GF-D8 (cell line): ENCODE results near the gene LUC7L3.
"Not testable (repeated sequence)": the region's sequence is repeated elsewhere in the genome, so short reads cannot be mapped to it uniquely, and the experiment has no call there.

Experiments
- DNase-seq: peaks from one replicate; lab custom pipeline; 2025; lab: John Stamatoyannopoulos, UW

Gene LUC7L3

DNA sequence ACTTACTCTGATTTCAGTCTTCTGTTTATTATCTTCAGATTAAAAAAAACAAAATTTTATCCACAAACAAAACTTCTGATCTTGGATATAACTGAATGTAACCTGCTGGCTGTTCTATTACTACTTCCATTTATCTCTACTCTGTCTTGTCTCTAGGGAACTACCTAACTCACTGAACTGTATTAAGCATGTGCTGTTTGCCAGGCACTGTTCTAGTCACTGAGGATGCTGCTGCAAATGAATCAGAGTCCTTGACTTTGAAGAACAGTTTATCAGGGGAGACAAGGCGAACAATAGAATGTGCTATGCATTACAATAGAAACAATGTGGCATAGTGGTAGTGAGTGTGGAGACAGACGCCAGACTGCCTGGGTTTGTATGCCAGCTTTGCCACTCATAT, 9.4 kb upstream of the LUC7L3 start:
- no peak for DNase-seq

DNA sequence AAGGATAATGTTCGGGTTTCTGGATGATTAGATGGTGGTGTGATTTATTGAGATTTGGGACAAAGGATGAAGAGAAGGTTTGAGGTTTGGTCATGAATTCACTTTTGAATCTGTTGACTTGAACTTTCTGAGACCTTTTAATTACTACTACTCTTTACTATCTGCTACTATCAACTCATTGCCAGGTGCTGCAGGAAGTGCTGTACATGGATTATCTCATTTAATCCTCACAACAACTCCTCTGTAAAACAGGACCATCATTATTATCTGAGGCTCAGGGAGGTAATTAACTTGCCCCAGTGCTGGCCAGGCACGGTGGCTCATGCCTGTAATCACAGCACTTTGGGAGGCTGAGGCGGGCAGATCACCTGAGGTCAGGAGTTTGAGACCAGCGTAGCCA, 8.8 kb upstream of the LUC7L3 start:
- no peak for DNase-seq

DNA sequence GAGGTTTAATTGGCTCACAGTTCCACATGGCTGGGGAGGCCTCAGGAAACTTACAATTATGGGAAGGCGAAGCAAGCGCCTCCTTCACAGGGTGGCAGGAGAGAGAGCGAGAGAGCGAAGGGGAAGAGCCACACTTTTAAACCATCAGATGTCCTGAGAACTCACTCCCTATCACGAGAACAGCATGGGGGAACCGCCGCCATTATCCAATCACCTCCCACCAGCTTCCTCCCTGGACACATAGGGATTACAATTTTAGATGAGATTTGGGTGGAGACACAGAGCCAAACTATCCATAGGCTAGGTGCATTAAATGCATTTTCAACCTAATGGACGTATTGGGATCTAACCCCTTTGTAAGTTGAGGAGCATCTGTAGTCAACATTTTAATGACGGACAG, 6.8 kb upstream of the LUC7L3 start:
- DNase-seq: no peak

DNA sequence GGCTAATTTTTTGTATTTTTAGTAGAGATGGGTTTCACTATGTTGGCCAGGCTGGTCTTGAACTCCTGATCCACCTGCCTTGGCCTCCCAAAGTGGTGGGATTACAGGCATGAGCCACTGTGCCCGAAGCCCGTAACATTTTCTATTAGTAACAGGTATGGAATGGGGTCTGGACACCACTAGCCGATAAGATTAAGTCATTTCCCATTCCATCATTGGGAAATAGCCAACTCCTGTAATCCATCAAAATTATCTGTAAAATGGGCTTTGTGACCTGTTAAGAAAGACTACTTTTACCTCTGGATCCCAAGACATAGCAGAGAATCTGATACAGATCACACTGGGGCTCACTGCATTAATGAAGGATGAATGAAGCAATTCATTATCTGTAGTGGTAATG, 3.9 kb upstream of the LUC7L3 start:
- no peak for DNase-seq

DNA sequence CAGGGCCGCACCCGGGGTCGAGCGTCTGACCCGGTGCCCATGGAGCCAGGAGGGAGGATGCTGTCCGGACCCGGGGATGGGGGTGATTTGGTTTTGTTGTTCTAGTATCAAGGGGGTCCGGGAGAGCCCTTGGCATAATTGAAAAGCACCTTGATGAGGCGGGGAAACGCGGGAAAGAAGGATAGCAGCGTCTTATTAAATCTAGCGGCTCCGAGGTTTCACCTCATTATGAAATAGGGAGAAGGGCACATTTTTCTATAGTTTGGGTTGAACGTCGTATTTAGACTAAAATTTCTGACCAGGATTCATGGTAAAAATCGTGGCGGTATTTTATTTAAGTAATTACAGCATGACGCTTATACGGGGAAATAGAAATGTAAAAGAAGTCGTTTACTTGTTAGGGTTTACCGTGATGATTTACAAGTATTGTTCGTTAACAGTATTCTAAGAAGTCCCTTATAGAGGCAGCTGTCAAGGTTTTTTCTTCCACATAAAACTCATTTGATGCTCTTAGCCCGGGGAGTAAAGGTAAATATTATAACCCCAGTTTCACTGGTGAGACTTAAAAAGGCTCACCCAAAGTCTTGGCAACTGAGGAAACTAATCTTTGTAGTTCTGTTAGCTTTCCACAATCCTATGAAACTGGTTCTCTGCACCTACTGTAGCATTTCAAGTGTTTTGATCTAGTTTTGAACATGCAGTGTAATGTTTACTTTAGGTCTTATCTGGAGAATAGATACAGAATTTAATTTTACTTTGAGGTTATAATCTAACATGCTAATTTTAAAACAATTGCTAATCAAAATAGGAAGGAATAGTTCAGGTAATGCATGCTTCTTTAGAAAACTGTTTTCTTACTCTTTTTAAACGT, 756 bp downstream of the LUC7L3 start:
- no peak for DNase-seq

DNA sequence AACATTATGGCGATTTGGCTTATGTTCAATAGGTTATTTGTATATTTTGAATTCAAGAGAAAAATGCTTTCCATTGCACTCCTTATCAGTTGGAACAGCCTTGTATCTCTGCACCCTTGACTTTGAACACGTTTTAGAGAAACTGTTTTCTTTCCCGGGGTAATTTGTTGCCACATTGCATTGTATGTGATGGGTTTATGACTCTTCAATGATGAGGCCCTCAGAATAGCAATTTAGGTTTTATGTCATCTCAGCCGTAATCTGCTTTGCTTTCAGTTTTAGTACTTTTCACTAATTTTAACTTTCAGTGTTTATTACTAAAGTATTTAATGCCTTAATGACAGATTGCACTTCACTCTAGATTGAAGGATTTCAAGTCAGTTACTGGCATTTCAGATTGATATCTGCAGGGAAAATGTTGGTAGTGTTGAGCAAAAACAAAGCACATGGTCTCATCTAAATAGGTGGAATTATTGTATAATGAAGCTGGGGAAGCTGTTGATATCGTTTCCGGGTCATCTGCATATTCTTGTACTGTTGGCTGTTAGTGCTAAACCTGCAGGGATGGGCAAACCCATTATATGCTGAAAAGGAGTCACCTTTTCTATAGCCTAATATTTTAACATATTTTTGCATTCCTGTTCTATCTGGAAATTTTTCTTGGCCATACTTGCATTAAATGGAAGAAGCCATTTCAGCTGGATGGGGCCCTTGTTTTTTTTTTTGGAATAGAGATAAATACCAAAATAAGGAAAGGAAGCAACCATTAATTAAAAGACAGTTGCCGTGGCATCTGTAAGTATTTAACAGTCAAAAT, 2.0 kb downstream of the LUC7L3 start:
- DNase-seq: peak; percentile 9

DNA sequence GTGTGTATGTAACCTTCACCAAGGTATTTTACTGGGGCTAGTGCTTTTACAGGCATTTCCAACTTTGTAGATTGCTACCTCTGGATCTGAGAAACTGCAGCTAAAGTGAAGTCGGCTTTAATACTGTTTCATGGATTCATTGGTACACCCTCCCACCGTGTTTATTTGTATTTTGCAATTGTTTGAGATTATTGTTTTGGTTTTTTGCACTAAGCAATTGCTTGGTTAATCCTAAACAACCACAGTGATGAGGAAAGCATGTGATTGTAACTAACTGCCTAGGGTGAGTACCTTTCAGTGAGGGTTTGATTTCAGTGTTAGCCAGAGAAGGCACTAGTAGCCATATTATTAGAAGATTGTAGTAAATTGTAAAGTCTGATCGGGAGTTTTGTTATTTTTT, 3.3 kb downstream of the LUC7L3 start:
- no peak for DNase-seq

DNA sequence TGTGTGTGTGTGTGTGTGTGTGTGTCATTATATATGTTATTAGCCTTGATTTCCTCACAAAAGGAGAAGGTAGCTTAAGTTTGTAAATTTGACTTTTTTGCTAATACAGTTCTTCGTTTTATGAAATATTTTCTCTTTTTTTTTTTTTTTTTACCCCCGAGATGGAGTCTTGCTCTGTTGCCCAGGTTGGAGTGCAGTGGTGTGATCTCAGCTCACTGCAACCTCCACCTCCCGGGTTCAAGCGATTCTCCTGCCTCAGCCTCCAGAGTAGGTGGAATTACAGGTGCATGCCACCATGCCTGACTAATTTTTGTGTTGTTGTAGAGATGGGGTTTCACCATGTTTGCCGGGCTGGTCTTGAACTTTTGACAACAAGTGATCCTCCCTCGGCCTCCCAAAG, 5.2 kb downstream of the LUC7L3 start:
- not testable (repeated sequence) for DNase-seq

DNA sequence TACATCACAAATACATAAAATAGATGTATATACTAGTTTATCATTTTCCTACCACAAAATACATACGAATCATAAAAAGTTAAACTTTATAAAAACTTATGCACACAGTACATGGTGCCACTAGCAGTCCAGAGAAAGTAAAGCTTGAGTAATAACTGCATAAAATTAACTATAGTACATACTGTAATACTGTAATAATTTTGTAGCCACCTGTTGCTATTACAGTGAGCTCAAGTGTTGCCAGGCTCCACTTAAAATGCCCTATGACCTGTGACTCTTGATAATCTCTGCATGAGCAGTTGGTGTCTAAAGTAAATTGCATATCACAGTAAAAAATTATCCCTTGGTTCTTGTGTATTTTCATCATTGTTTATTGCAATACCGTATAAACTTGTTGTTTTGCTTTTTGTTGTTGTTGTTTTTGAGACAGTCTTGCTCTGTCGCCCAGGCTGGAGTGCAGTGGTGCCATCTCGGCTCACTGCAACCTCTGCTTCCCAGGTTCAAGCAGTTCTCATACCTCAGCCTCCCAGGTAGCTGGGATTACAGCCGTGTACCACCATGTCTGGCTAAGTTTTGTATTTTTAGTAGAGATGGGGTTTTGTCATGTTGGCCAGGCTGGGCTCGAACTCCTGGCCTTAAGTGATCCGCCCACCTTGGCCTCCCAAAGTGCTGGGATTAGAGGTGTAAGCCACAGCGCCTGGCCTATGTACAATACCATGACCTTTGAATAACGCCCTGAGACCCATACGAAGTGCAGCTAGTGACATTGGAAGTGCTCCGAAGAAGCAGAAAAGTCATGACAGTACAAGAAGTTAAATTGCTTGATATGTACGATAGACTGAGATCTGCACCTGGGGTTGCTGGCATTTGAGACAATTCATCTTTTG, 6.6 kb downstream of the LUC7L3 start:
- no peak for DNase-seq

DNA sequence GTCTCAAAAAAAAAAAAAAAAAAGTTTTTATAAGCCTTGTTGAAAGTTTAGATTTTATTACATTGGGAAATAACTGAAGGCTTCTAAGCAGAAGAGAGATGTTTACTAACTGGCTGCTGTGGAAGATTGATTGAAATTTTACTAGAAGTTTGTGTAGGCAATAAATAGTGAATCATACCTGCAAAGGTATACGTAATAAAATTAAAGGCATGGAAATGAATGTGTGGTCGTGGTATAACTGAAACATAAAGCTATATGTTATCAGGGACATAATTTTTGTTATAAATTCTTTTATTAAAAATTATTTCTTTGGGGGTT, 8.7 kb downstream of the LUC7L3 start:
- no peak for DNase-seq

DNA sequence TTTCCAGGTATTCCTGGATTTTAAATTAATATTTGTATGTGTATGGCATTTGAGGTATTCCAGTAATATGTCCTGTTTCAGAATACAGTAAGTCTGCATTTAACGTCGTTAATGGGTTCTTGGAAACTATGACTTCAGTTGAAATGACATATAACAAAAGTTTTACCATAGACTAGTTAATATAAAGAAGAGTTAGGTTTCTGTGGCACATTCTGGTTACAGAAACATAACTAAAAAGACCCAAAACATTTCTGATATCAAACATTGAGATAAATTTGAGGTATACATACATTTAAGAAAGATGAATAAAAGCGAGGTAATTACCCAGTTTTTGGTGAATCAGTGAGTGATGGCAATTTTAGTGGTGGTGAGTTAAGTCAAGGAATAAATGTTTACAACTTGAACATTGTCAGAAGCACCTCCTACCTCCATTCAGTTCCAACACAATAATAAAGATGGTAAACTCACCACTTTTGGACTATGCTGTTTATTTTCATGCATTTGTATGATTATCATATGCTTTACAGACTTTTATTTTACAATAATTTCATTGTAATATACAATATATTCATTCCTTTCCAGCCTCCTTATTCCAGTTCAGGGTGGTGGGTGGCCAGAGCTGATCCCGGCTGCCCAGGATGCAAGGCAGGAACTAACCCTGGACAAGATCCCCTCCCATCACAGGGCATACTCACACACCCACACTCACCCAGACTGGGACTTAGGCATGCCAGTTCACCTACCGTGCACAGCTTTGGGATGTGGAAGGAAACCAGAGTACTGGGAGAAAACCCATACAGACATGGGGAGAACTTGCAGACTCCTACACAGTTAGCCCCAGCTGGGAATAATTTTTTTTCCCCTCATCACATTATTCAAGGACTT, 9.7 kb downstream of the LUC7L3 start:
- DNase-seq: no peak

DNA sequence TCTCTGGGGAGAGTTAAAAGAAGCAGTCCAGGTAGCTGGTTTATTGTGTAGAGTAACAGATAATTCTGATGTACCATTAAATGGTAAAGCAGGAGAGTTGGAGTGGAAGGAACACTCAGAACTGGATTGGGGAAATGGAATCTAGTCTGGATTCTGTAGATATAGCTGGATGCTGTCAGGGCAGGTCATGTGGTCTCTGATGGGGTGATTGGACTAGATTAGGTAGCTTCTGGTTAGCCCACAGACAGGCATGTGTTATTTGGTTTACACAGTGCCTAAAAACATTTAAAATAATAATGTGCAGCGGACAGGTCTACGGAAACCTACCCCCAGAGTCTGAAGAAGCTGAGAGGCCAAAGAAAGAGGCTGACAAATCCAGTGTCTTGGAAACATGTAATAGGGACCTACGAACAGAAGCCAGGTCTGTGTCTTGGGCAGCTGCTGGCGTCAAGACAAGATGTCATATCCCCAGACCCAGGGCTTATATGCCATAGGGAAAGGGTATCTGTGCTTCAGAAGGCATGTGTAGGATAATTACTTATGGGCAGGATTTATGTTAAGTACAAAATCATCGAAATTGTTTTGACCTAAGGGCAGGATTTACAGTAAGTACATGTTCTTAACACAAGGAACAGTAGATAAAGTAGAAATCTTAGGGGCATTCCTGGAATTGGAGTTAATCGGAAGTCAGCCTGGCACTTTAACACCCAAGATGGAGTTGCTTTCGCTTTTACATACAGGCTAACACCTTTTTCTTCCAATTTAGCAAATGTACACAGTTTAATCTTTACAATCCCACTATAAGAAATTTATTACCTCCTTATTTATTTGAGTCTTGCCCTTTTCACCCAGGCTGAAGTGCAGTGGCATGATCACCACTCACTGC, 12.4 kb downstream of the LUC7L3 start:
- no peak for DNase-seq

DNA sequence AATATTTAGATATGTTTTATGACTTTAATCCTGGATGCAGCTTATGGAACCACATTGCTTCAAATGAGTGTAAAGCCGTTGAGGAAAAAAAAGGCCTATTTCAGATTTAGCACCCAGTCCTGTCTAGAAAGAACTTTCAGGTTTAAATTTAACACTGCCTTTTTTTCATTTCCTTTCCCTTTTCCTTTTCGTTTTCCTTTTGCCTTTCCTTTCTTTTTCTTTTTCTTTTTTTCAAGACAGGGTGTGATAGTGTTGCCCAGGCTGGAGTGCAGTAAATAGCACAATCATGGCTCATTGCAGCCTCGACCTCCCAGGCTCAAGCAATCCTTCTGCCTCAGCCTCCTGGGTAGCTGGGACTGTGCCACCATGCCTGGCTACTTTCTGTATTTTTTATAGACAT, 15.9 kb downstream of the LUC7L3 start:
- no peak for DNase-seq

DNA sequence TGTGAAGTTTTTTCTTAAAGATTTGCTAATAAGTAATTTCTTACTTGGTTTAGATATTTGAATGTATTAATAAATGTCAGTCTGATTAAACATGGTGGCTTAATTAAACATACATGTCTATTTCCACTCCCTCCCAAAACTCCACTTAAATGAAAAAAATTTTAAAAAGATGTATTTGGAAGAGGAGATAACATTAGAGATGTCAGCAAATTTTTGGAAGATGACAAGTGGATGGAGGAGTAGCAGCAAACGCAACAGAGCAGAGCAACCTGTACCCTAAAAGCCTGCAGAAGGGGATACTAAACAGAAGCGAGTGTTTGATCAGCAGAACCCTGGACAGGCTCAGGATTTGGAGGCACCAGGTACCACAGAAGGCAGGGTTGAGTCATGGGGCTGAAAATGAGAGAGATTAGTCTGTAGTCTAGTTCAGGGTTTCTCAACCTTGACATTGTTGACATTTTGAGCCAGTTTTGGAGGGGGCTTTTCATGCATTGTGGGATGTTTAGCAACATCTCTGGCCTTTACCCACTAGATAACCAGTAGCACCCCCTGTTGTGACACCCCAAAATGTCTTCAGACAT, 17.8 kb downstream of the LUC7L3 start:
- DNase-seq: no peak

DNA sequence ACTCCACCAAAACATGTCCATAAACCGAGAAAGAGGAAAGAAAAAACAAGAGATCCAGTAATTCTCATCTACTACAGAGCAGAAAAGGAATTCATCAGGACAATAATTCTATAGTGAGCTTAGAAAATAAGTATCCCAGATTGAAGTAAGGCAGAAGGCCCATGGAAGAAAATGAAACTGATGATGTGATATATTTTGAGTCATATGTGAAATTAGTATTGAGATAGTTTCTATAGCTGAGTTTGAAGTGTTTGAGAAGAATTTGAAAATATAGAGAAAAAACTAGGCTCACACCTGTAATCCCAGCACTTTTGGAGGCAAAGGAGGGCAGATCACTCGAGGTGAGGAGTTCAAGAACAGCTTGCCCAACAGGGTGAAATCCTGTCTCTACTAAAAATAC, 19.7 kb downstream of the LUC7L3 start:
- DNase-seq: no peak

DNA sequence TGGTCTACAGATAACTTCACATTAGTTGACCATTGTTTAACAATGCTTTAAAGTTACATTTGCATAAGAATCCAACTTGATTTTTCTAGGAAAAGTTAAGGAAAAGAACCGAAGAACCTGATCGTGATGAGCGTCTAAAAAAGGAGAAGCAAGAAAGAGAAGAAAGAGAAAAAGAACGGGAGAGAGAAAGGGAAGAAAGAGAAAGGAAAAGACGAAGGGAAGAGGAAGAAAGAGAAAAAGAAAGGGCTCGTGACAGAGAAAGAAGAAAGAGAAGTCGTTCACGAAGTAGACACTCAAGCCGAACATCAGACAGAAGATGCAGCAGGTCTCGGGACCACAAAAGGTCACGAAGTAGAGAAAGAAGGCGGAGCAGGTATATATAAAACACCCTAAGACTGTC, 26.2 kb downstream of the LUC7L3 start:
- no peak for DNase-seq

DNA sequence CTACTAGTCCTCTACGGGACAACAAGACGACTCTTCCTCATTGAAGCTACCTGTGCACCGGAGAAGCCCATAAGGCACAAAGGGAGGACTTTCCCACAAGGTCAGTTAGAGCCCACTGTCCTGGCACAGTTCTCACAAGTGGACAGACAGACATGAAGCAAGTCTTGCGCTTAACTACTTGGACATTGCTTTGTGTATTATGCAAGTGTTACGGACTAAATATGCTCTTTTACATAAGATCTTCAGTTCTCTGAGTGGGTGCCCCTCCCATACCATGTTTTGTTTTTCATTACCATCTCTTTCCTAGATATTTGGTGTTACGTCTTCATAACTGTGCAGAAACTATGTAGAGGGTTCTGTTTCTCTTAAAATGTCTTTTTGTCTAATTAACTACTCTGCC, 29.8 kb downstream of the LUC7L3 start:
- DNase-seq: no peak

DNA sequence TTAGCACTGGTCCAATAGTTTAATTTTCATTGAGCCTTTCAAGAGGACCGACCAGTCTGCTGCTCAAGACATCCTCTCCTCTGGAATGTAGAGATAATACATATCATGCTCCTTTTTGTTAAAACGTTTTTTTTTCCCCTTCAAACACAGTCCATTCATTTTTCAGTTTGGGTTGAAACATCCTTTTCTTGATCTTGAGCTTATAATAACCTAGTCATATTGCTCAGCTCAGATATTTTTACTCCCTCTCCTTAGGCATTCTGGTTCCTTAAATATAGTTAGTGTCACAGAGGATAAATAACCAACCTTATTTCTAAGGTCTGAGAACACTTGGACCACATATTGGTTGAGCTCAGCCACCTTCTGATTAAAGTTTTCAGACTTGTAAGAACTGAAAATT, 35.1 kb downstream of the LUC7L3 start:
- DNase-seq: no peak

DNA sequence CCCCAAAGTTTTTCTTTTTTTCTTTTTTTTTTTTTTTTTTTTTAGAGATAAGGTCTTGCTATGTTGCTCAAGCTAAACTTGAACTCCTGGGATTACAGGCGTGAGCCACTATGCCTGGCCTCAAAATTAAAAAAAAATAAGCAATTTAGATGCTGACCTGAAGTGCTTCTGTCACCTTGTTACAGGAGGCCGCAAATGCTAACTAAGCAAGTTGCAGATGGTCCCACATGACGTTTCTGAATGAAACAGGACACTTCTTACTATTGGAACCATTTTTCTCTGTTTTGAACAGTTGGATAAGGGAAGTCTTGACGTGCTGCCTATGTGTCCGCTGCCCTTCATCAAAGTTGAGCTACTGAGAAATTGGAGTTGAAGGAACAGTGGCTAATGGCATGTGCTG, 39.1 kb downstream of the LUC7L3 start:
- no peak for DNase-seq

DNA sequence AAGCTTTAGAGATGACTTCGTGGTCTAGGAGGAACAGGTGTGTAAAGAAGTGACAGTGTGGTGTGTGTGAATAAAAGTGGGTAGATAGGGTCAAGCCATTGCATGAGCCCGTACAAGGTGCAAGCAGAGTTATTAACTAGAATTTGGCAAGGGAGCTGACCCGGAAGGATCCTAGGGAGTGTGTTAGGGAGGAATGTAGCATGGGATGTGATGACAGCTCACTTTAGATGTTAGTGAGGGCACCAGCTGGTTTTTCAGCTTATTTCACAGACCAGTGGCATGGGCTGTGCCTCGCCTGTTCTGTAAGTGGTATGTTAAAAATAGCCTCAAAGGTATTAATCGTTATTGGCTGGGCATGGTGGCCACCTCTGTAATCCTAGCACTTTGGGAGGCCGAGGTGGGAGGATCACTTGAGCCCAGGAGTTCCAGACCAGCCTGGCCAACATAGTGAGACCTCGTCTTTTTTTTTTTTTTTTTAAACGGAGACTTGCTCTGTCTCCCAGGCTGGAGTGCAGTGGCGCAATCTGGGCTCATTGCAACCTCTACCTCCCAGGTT, 39.7 kb downstream of the LUC7L3 start:
- DNase-seq: no peak
